H7 (cell line): ENCODE results near the gene ATF7. TPM values are rescaled to one million over a fixed set of nuclear protein-coding genes. Genes with fewer than 3 reads are reported as not detected.
"Not testable (repeated sequence)": the region's sequence is repeated elsewhere in the genome, so short reads cannot be mapped to it uniquely, and the experiment has no call there.

ENCODE experiments used
- DNase-seq: peaks from one replicate; pipeline ENCODE4 v3.0.0; 2012
- H3K27me3 ChIP-seq: 2 replicates; pipeline ENCODE4 v1.6.0; 2011; ENCODE audit warnings: mild to moderate bottlenecking, low read length; ENCODE audit not compliant: control insufficient read depth, insufficient read depth
- H3K36me3 ChIP-seq: replicated peaks from 2 replicates; pipeline ENCODE4 v1.5.1; 2011; ENCODE audit warnings: low read length; ENCODE audit not compliant: control insufficient read depth, insufficient read depth
- H3K4me3 ChIP-seq: 2 replicates; pipeline ENCODE4 v1.5.1; 2011; ENCODE audit warnings: low read depth, mild to moderate bottlenecking, control low read depth, low read length, moderate library complexity; ENCODE audit not compliant: insufficient read depth
- total RNA-seq: library from RNA; depleted of rRNA; stranded (reverse); fragments of >200 nt; shearing (Covaris generic); gene quantifications from 2 replicates; pipeline ENCODE4 v1.2.3, GENCODE V29; 2014

Gene ATF7
- total RNA-seq, 1 experiment from 2014 or later = 7.1 TPM

- Histone ChIP-seq H3K4me3 (no peak overlapping the region), H3K27me3 (no peaks in the 10 kb centered on the region), H3K36me3 (no peaks in the 10 kb centered on the region)
- DNase-seq = no peak
Observed at GRCh38 chr12:53617700-53618099, 8.5 kb downstream of the ATF7 start.

- H3K4me3 ChIP-seq = no peak overlapping the region
- DNase-seq = no peak
- no peaks in the 10 kb centered on the region for H3K27me3 ChIP-seq
- H3K36me3 ChIP-seq = no peaks in the 10 kb centered on the region
Observed at GRCh38 chr12:53616950-53617349, 9.2 kb downstream of the ATF7 start.

- H3K36me3 ChIP-seq = no peaks in the 10 kb centered on the region
- no peak overlapping the region for H3K4me3 ChIP-seq
- DNase-seq = no peak
- H3K27me3 ChIP-seq = no peaks in the 10 kb centered on the region
Observed at GRCh38 chr12:53613821-53614220, 12.4 kb downstream of the ATF7 start.

GRCh38 chr12:53612978-53613377 is 13.2 kb downstream of the ATF7 start:
- Histone ChIP-seq H3K27me3 (no peaks in the 10 kb centered on the region), H3K4me3 (no peak overlapping the region), H3K36me3 (no peaks in the 10 kb centered on the region)
- no peak for DNase-seq

- no peaks in the 10 kb centered on the region for H3K27me3 ChIP-seq
- H3K4me3 ChIP-seq = no peak overlapping the region
- H3K36me3 ChIP-seq = no peaks in the 10 kb centered on the region
- no peak for DNase-seq
Observed at GRCh38 chr12:53611304-53611703, 14.9 kb downstream of the ATF7 start.

GRCh38 chr12:53606688-53607087 is 19.5 kb downstream of the ATF7 start:
- H3K4me3 ChIP-seq, DNase-seq, H3K36me3 ChIP-seq: not testable (repeated sequence)

GRCh38 chr12:53604581-53604980 is 21.6 kb downstream of the ATF7 start:
- no peak for DNase-seq
- no peak overlapping the region for H3K4me3 ChIP-seq
- no peaks in the 10 kb centered on the region for H3K36me3 ChIP-seq
- no peaks in the 10 kb centered on the region for H3K27me3 ChIP-seq

More at GRCh38 chr12:53606688-53607087, 19.5 kb downstream of the ATF7 start:
- H3K27me3 ChIP-seq = not testable (repeated sequence)

- H3K36me3 ChIP-seq = no peaks in the 10 kb centered on the region
- no peak for DNase-seq
Observed at GRCh38 chr12:53603804-53604203, 22.4 kb downstream of the ATF7 start.

GRCh38 chr12:53603196-53603595 is 23.0 kb downstream of the ATF7 start:
- H3K27me3 ChIP-seq = no peaks in the 10 kb centered on the region
- H3K4me3 ChIP-seq = no peak overlapping the region
- DNase-seq = no peak
- no peaks in the 10 kb centered on the region for H3K36me3 ChIP-seq

More at GRCh38 chr12:53603804-53604203, 22.4 kb downstream of the ATF7 start:
- Histone ChIP-seq H3K27me3 (no peaks in the 10 kb centered on the region), H3K4me3 (no peak overlapping the region)

GRCh38 chr12:53602176-53602864 is 23.9 kb downstream of the ATF7 start:
- Histone ChIP-seq H3K36me3 (no peaks in the 10 kb centered on the region), H3K27me3 (no peaks in the 10 kb centered on the region), H3K4me3 (no peak overlapping the region)
- DNase-seq = no peak

GRCh38 chr12:53601296-53601847 is 24.8 kb downstream of the ATF7 start:
- H3K4me3 ChIP-seq = no peak overlapping the region
- no peak for DNase-seq

GRCh38 chr12:53600490-53601295 is 25.5 kb downstream of the ATF7 start:
- no peaks in the 10 kb centered on the region for H3K36me3 ChIP-seq
- H3K27me3 ChIP-seq = no peaks in the 10 kb centered on the region
- DNase-seq = no peak
- no peak overlapping the region for H3K4me3 ChIP-seq

More at GRCh38 chr12:53601296-53601847, 24.8 kb downstream of the ATF7 start:
- no peaks in the 10 kb centered on the region for H3K27me3 ChIP-seq
- H3K36me3 ChIP-seq = no peaks in the 10 kb centered on the region

- Histone ChIP-seq H3K4me3 (no peak overlapping the region), H3K36me3 (no peaks in the 10 kb centered on the region), H3K27me3 (no peaks in the 10 kb centered on the region)
- no peak for DNase-seq
Observed at GRCh38 chr12:53599579-53599978, 26.6 kb downstream of the ATF7 start.

GRCh38 chr12:53598971-53599370 is 27.2 kb downstream of the ATF7 start:
- H3K4me3 ChIP-seq, H3K27me3 ChIP-seq, DNase-seq, H3K36me3 ChIP-seq: not testable (repeated sequence)

GRCh38 chr12:53596920-53597363 is 29.2 kb downstream of the ATF7 start:
- H3K4me3 ChIP-seq = no peak overlapping the region
- no peak for DNase-seq
- no peaks in the 10 kb centered on the region for H3K27me3 ChIP-seq
- no peaks in the 10 kb centered on the region for H3K36me3 ChIP-seq
